Superior temporal gyrus (tissue), 1 donor: Measurements from ENCODE around the gene CSF1R.
"Not testable (repeated sequence)": the region's sequence is repeated elsewhere in the genome, so short reads cannot be mapped to it uniquely, and the experiment has no call there.

Experiments used
- DNase-seq: peaks from one replicate; pipeline ENCODE4 v3.0.0-alpha.2; 2016; ENCODE audit errors: extremely low spot score

CSF1R gene

DNA sequence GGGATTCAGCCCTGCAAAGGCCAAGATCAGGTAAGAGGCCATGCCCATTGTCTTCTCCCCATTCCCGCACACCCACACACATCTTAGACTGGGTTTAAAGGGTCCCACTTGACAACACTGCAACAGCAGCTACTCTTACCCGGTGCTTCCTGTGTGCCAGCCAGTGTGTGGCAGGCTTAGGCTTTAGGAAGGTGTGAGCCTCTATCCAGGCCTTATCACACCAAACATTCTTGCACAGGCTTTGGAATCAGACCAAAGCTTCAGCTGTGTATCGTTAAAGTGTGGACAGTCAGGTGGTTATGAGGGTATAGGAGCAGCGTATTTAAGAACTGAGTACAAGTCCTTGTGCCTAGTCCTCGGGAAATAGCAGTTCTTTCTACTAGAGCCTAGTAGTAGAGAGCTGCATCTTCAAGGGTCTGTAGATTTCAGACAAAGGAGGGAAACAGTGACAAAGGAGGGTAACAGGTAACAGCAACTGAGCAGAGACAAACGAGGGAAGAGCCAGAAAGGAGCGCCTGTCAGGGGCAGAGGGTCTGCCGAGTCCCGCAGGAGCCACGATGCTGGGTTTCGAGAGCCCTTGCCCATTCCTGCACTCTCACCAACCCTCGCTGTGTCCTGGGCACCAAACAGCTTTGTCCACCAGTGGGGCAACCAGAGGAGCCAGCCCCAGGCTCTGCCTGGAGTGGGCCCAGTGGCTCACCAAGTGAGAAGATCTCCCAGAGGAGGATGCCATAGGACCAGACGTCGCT, 30.9 kb downstream of the CSF1R start:
- DNase-seq = no peak

DNA sequence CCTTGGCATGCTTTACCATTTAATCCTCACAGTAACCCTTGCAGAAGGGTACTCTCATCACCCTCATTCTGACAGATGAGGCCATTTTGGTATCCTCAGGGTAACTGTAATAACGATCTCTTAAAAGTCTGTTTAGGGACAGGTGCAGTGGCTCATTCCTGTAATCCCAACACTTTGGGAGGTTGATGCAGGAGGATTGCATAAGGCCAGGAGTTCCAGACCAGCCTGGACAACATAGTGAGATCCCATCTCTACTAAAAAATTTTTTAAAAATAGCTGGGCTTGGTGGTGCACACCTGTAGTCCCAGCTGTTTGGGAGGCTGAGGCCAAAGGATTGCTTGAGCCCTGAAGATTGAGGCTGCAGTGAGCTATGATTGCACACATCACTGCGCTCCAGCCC, 31.8 kb downstream of the CSF1R start:
- no peak for DNase-seq

DNA sequence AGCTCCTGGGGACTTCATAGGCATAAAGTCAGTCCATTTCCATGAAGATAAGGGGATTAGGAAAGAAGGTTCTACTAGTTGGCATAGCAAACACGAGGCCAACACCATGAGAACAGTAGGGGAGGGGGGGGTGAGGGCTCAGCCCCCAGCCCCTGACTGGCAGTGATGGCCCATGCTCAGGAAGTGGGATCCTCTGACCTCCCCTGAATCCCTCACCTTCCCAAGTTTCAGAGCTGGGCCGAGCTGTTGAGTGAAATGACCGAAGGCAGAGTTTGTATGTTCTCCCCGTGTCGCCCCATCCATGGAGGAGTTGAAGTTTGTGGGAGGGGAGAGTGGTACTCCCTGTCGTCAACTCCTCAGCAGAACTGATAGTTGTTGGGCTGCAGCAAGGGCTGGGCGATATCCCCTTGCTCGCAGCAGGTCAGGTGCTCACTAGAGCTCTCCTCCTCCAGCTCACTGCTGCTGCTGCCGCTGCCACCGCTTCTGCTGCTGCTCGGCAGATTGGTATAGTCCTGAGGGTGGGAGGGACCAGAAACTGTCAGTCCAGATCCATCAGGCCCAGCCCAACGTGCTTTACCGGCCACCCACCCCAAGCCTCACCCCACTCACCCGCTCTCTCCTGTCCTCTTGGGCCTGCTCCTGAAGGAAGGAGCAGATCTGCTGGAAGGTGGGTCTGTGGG, 32.5 kb downstream of the CSF1R start:
- DNase-seq = no peak

DNA sequence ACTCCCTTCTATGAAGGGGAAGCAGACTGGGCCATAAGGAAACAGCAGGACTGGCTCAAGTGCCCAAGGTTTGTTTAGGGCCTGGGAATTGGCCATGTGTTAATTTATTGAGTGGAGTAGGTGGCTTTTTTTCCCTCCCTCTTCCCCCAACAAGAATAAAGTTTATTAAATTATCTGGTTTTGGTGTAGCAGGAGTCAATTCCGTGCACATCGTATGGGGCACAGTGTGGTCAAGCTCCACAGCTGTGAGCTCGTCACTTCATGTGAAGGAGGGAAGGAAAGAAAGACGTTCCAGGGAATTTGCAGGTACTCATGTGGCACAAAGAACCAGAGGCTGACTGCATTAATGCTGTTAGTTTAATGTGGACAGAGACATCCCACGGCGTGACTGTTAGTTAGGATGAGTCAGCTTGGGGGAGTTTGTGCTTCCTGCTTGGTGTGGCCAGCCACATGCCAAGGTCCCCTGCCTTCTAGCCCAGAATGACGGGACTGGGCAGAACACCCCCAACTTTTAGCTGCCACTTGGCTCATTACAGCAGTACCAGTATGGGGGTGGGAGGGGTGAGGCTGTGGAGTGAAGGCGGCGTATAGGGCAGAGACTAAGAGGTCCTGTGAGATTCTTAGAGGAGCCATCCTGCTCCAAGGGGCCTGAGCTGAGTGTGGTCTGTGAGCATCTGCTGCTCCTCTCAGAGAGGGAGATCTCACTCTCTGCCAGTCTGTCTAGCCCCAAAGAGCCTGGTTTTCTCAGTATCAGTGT, 33.2 kb downstream of the CSF1R start:
- no peak for DNase-seq

DNA sequence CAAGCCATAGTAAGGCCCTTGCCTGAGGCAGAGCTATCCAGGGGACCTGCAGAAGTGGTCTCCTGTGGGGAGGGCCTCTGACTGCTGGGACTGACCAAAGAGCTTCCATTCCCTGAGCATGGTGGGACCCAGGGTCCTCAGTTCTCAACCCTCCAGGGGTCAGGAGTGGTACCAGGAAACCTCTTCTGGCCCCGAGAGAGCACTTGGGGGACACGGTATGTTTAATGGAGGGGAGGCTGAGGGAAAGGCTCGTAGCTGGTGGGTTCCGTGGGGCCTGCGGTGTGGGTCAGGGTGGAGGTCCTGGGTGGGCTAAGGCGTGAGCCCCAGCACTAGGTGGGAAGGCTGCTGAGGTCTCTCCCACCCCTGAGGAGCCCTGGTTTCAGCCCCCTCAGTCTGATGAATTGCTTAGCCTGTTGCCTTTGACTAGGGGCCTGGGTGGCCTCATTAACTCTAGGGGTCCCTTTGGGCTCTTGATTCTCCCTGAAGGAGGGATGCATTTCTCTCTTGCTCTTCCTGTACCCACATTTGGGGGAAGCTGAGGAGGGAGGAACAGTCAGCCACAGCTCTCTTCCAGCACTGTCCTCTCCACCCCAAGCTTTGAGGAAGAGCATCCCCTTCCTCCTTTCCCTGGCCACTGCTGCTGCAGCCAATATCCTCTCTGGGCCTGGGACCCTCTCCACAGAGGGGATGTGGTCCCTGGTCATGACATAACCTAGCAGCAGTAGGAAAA, 34.0 kb downstream of the CSF1R start:
- no peak for DNase-seq

DNA sequence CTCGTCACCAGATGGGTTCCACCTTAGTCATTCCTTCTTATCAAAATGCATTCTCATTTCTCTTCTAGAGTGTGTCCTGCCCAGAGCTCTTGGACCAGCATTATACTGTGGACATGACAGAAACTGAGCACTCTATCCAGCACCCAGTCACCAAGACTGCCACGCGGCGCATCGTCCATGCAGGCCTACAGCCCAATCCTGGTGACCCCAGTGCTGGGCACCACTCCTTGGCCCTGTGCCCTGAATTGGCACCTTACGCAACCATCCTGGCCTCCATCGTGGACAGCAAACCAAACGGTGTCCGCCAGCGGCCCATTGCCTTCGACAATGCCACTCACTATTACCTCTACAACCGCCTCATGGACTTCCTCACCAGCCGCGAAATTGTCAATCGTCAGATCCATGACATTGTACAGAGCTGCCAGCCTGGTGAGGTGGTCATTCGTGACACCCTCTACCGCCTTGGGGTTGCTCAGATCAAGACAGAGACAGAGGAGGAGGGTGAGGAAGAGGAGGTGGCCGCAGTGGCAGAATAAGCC, 34.6 kb downstream of the CSF1R start:
- DNase-seq = no peak

DNA sequence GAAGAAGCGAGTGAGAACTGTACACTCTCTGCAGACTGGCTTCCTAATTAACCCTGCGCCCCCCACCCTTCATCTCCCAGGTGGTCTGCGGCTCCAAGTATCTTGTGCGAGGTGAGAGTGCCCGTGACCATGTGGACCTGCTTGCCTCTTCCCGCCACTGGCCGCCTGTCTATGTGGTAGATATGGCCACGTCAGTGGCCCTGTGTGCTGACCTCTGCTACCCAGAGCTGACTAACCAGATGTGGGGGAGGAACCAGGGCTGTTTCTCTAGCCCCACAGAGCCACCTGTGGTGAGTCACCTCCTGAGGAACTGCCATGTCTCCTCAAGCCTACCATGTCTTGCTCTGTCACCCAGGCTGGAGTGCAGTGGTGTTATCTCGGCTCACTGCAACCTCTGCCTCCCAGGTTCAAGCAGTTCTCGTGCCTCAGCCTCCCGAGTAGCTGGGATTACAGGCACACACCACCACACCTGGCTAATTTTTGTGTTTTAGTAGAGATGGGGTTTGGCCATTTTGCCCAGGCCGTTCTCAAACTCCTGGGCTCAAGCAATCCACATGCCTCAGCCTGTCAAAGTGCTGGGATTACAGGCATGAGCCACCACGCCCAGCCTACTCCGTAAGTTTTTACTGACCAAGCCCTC, 36.1 kb downstream of the CSF1R start:
- not testable (repeated sequence) for DNase-seq

DNA sequence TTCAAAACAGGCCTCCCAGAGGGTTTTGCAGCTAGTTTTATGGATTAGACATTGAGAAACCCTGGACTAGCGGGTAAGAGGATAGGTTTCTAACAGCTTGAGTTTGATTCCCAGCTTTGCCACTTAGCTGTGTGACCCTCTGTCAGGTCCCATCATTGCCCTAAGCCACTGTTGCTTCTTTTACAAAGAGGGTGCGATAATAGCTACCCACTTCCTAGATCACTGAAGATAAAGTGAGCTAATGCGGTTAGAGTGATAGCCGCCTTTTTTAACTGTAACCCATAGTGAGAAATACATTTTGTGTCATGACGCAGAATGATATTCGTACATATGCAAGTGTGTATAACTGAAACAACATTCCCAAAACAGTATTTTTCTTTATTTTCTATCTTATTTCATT, 40.3 kb downstream of the CSF1R start:
- no peak for DNase-seq

DNA sequence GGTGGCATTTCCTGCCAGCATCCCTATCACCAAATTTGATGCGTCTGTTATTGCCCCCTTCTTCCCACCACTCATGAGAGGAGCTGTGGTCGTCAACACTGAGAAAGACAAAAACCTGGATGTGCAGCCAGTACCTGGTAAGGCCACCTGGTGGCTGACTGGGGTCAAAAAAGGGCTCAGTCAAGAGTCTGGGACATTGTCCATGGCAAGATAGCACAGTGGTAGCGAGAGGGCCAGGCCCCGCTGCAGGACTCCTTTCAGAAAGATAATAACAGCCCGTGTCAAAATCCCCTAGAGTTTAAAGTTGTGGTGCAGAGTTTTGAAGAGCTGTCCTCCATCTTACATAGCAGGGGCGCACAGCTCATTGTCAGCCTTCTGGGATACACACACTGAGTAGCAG, 40.8 kb downstream of the CSF1R start:
- no peak for DNase-seq

DNA sequence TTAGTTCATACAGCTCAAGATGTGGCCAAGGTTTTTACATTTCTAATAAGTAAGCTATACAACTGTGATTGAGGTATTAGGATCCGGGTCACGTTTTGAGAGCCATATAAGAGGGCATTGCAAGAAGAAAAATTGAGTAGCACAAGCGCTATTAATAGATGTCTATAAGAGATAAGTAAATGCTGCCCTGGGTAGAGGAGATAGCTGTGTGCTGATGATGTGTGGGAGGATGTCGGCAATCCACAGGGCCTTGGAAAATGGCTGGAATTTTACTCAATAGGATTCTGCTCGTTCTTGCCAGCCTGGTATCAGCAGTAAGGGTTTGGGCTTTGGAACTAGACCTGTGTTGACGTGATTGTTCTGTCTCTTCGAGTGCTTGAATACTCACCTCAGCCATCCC, 41.6 kb downstream of the CSF1R start:
- no peak for DNase-seq

DNA sequence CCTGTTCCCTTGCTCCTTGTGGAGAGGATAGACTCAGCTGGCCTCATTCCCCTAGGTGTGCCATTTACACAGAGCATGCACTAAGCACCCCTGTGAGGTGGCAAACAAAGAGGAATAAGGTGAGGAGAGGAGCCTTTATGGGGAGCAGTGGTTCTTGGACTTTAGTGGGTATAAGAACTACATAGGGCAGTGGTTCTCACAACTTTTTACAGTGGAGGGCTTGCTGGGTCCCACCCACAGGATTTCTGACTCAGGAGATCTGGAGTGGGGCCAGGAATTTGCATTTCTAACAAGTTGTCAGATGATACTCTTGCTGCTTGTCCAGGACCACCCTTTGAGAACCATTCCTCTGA, 42.0 kb downstream of the CSF1R start:
- no peak for DNase-seq

DNA sequence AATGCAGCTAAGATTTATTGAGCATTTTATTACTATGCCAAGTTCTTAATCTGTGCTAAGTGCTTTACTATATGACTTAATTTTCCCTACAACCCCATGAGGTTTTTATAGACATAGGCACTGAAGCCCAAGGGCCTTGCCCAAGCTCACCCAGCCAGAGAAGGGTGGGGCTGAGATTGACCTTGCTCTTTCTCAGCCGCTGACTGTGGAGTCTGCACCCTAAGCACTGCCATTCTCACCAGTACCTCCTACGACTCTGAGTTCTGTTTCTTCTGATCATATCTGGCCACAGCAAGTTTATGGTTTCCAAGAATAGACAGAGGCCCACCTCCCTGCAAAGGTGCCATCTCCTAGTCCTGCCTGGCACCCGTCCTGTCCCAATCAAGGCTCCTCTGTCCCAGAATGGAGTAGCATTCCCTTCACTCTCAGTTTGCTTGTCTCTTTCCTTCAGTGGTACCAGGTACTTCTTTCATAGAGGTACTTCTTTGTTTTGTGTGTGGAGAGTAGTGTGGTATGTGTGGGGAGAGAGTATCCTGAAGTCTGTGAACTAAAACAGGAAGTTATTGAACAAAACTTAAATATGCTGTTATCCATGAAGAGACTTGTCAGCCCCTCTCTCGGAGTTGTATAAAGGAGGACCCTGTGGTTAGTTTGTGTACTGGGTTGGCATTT, 42.6 kb downstream of the CSF1R start:
- DNase-seq = no peak

DNA sequence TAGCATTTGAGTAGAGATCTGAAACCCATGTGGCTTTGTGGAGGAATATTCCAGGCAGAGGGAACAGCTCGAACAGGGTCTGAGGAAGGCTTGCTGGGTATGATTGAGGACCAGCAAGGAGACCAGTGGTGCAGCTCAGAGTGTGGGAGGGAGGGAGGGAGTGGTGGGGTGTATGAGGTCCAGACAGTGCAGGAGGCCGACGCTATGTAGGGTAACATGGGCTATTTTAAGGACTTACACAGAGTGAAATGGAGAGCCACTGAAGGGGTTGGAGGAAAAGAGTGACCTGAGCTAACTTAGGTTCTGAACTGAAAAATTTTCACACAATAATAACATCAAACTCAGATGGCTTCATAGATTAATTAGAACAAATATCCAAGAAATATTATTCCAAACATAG, 43.9 kb downstream of the CSF1R start:
- no peak for DNase-seq

DNA sequence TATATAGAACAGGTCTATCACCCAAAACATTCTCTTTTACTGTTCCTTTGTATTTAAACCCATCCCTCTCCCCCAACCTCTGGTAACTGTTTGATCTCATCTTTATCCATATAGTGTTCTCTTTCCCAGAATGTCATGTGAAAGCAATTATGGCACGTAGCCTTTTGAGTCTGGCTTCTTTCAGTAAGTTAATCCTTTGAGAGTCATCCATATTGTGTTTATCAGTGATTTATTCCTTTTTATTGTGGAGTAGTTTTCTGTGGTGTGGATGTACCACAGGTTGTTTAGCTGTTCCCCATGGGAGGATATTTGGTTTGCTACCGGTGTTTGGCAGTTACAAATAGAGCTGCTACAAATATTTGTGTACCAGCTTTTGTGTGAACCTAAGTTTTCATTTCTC, 47.8 kb downstream of the CSF1R start:
- no peak for DNase-seq

DNA sequence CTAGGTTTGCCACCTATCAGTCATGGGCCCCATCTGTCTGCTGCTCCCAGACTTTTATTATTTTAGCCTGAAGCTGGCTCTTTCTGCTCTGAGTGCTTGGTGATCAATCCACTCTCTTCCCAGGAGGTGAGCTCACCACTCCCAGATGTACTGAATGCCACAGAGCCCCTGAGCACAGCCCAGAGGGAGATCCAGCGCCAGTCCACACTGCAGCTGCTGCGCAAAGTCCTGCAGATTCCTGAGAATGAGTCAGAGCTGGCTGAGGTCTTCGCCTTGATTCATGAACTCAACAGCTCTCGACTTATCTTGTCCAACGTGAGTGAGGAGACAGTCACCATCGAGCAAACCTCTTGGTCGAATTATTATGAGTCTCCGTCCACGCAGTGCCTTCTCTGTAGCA, 49.8 kb downstream of the CSF1R start:
- DNase-seq = no peak

DNA sequence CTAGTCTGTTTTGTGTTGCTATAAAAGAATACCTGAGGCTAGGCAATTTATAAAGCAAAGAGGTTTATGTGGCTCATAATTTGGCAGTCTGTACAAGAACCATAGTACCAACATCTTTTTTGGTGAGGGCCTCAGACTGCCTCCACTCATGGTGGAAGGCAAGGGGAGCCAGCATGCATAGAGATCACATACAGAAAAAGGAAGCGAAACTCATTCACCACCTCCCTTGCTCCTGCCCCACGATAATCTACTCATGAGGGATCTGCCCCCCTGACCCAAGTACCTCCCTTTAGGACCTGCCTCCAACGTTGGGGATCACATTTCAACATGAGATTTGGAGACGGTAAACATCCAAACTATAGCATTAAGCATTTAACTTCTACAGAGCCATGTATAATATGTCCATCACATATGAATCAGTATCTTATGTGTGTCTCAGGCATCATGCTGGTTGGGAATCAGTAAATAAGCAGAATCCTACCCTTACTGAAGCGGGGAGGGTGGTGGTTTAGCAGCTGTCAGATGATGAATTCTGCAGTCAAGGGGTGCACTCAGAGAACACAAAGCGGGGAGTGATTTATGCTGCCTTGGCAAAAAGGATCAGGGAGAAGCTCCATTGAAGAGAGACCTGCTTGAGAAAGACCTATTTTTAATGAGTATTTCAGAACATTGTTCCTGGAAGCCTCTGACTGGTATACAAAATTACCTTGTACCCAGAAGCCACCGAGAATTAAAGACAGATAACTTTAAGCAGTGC, 51.0 kb downstream of the CSF1R start:
- no peak for DNase-seq

DNA sequence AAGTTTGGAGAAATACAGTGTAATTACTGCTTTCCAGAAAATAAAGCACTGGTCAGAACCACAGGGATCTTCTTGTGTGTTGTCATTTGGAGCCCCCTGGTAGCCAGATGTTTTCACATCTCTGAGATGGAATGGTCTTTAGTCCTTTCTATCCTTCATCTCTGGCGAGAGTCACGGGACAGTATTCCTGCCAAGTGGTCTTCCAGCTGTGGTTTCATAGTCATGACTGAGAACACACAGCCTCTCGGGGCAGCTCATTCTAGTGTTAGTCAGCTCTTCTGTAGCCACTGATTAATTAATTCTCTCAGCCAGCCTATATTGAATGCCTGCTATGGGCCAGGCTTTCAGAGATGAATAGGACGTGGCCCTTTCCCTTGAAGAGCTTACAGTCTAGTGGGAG, 51.7 kb downstream of the CSF1R start:
- DNase-seq = no peak

DNA sequence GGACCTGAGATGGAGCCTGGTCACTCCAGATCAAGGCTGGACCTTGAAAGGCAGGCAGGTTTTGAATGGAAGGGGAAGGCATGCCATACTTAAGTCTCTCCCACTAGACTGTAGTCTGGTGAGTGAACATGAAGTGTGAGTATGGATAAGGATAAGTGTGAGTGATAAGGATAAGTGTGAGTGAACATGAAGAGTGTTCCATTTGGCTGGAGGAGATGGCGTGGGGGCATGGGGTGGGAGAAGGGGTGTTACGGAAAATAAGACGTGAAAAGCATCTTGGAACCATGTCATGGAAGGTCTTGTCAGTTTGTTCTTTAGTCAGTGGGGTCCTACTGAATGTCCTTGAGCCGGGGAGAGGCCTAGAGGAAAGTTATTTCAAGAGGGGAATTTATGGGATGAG, 53.0 kb downstream of the CSF1R start:
- no peak for DNase-seq

DNA sequence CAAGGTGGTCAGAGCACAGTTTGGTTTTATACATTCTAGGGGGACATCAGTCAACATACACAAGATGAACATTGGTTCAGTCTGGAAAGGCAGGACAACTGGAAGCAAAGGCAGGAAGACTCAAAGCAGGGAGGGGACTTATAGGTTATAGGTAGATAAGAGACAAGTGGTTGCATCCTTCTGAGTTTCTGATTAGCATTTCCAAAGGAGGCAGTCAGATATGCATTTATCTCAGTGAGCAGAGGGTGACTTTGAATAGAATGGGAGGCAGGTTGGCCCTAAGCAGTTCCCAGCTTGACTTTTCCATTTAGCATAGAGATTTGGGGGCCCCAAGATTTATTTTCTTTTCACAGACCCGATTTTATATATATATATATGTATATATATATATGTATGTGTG, 58.3 kb downstream of the CSF1R start:
- not testable (repeated sequence) for DNase-seq

DNA sequence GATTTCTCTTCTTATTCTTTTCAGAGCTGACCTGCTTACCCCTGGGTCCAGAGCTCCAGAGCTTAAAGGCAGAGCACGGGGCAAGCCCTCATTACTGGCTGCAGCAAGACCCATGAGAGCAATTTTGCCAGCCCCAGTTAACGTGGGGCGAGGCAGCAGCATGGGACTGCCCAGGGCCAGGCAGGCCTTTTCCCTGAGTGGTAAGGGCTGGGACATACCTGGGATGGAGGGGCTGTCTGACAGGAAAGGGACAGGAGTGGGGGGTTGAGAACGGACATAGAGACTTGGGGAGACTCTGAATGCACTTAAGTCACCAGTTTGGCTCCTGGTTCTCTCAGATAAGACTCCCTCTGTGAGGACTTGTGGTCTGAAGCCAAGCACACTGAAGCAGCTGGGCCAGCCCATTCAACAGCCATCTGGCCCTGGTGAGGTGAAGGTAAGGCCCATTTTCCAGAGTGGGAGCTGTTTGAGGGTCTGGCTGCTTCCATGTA, 59.6 kb downstream of the CSF1R start:
- DNase-seq = no peak
